Psoas muscle (tissue), 8 donors: ENCODE results near the gene LAMA5. TPM values are rescaled to one million over a fixed set of nuclear protein-coding genes. Genes with fewer than 3 reads are reported as not detected.
A peak's percentile ranks its signal among the peaks of the same experiment; 100 is the strongest.

Experiments
- ATAC-seq, 4 donors: fragments of 200-7000 bp; cut with Tn5 transposase; one replicate each; pipeline ENCODE4 v1.9.1; 2020; ENCODE audit warnings: moderate library complexity in 3 of 4, mild to moderate bottlenecking in 2 of 4
- DNase-seq, 2 donors: peaks; one replicate each; pipeline ENCODE4 v3.0.0-alpha.2; 2020
- H3K27ac ChIP-seq: fragments of 200-600 bp; one replicate; pipeline ENCODE4 v1.8.0; 2022
- H3K27me3 ChIP-seq, 3 donors: fragments of 200-600 bp in 1 of 3; one replicate each; pipeline versions ENCODE4 v1.6.1 to v1.8.0; 2013 to 2022; ENCODE audit warnings: low read length in 2 of 3, mild to moderate bottlenecking in 2 of 3, moderate library complexity in 1 of 3; ENCODE audit not compliant: insufficient read depth in 3 of 3
- H3K36me3 ChIP-seq, 2 donors: fragments of 200-600 bp in 1 of 2; one replicate each; pipeline versions ENCODE4 v1.6.1 to v1.8.0; 2013 to 2022; ENCODE audit warnings: low read depth in 1 of 2, mild to moderate bottlenecking in 1 of 2, moderate library complexity in 1 of 2; ENCODE audit not compliant: insufficient read depth in 1 of 2
- H3K4me1 ChIP-seq: fragments of 200-600 bp; one replicate; pipeline ENCODE4 v1.8.0; 2022
- H3K4me3 ChIP-seq: fragments of 200-600 bp; one replicate; pipeline ENCODE4 v1.8.0; 2022; ENCODE audit warnings: mild to moderate bottlenecking
- H3K9me3 ChIP-seq: fragments of 200-600 bp; one replicate; pipeline ENCODE4 v1.8.0; 2022
- WGBS, 3 donors: extraction: QIAGEN DNeasy Blood & Tissue Kit; methylation state at CpG; one replicate each; pipeline versions ENCODE4 v1.1.6 to v1.1.7; 2013; 5-methylcytosine and 5-hydroxymethylcytosine counted together
- intact Hi-C, 2 donors: fragments of 100-400 bp; cut with DNase I; formaldehyde crosslinking; loops; one replicate each; pipeline versions ENCODE4 v1.11.0 to v1.14.2; 2022
- polyA plus RNA-seq, 3 donors: library from polyadenylated mRNA; stranded (reverse); fragments of 200-250 nt; gene quantifications; one replicate each; pipeline ENCODE4 v1.2.3, GENCODE V29; 2013
- total RNA-seq, 4 donors: library from RNA; stranded (reverse); fragmentation: NEBNext Ultra II Directional in 2 of 4; extraction: Animal tissue kit (Norgen Biotek cat#: 25700) in 2 of 4; gene quantifications; one replicate each; pipeline versions ENCODE4 v1.2.1 to v1.2.4, GENCODE V29; 2021 to 2023
- TF ChIP-seq, protein P1 (sequence below): fragments of 200-600 bp; IDR thresholded peaks from one replicate; pipeline ENCODE4 v1.8.0; 2022; ENCODE audit warnings: antibody characterized with exemption
- donor health status: healthy with polysubstance abuse.
- donor health status: DM: no; HTN: no; CAD: no; lungs with moderate emphysema.
- donor health status: Bipolar disorder and iron deficiency.
- donor health status: healthy.
- donor health status: DM: yes; HTN: yes; CAD: no.
- donor health status: DM: no; HTN: no; CAD: no.
- donor health status: DM: no; HTN: no; CAD: no.
- donor health status: DM: yes; HTN: yes; CAD: no.

Gene LAMA5
- total and polyA plus RNA-seq, 7 donors = 14.4 to 74.6 (median 34.2) TPM

DNA sequence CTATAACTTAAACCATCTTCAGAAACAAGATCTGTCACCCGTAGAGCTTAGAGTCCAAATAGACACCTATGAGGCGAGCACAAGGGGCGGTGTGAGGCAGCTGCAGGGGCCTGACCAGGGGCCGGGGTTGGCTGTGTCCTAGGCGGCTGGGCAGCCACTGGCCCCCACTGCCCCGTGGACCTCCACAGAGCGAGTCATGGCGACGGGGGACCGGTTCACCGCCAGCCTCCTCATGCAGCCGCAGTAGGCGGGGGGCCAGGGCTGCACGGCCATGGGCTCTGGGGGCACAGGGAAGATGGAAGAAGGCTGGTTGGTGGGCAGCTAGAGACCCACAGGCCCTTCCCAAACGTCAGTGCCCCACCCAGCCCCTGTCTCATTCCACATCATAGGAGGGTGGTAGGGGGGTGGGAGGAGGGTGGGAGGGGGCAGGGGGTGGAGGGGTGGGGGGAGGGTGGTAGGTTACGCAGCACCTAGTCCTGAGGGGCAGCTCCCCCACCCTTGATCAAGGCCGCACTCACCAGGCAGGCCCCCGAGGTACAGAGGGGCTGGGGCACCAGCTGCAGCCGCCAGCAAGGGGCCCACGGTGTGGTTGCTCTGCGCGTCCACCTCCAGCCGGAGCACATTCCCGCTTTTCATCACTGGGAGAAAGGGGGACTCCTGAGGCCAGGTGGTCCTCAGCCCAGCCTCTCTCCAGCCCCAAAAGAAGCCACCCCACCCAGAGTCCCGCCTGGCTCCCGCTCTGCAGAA is 57.7 kb downstream of the LAMA5 start:
- ATAC-seq (no peak), DNase-seq (no peak)
- no peaks in the 10 kb centered on the region for H3K9me3 ChIP-seq
- H3K27me3 ChIP-seq = no peaks in the 10 kb centered on the region
- intact Hi-C loops = loop anchor here (5.0 to 10.0 kb wide), 2 partner anchors 63 to 185 kb away; no protein-coding TSS in a partner anchor
- no peak overlapping the region for H3K27ac ChIP-seq
- H3K36me3 ChIP-seq = peaks cover 3 to 88% of the 10 kb centered on the region in 2 donors
- H3K4me1 ChIP-seq = peaks cover 34% of the 10 kb centered on the region
- TF ChIP-seq, protein P1, sequence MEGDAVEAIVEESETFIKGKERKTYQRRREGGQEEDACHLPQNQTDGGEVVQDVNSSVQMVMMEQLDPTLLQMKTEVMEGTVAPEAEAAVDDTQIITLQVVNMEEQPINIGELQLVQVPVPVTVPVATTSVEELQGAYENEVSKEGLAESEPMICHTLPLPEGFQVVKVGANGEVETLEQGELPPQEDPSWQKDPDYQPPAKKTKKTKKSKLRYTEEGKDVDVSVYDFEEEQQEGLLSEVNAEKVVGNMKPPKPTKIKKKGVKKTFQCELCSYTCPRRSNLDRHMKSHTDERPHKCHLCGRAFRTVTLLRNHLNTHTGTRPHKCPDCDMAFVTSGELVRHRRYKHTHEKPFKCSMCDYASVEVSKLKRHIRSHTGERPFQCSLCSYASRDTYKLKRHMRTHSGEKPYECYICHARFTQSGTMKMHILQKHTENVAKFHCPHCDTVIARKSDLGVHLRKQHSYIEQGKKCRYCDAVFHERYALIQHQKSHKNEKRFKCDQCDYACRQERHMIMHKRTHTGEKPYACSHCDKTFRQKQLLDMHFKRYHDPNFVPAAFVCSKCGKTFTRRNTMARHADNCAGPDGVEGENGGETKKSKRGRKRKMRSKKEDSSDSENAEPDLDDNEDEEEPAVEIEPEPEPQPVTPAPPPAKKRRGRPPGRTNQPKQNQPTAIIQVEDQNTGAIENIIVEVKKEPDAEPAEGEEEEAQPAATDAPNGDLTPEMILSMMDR = no peak
- 86 to 88% (median 88%) methylated on average over 20 to 26 of the region's 26 CpGs for WGBS, 3 donors
- no peak overlapping the region for H3K4me3 ChIP-seq

DNA sequence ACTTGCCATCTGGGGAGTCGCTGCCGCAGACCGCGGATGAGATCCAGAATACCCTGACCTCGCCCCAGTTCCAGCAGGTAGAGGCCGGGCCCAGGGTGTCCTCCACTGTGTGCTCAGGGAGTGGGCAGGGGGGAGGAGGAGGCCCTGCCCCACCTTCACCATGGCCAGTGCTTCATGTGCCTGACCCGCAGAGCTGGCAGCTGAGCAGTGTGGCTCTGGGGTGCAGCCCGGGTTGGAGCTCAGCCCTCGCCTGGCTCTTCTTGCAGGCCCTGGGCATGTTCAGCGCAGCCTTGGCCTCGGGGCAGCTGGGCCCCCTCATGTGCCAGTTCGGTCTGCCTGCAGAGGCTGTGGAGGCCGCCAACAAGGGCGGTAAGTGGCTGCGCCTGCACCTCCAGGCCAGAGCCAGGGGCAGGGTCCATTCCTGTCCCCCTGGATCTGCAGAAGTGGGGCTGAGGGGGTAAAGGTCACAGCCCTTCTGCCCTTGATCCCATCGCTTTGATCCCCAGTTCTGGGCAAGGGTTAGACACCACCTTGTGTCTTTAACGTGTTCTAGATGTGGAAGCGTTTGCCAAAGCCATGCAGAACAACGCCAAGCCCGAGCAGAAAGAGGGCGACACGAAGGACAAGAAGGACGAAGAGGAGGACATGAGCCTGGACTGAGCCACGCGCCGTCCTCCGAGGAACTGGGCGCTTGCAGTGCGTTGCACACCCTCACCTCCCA is 58.9 kb downstream of the LAMA5 start:
- no peak overlapping the region for H3K27ac ChIP-seq
- peaks cover 3 to 92% of the 10 kb centered on the region in 2 donors for H3K36me3 ChIP-seq
- ATAC-seq (peak; percentile 9 to 47 (median 44)), DNase-seq (peak in 1 of 2 donors; percentile 77)
- TF ChIP-seq, protein P1 = no peak
- H3K9me3 ChIP-seq = no peaks in the 10 kb centered on the region
- intact Hi-C loops = loop anchor here (5.0 to 10.0 kb wide), 2 partner anchors 64 to 187 kb away; no protein-coding TSS in a partner anchor
- WGBS, 3 donors = 31 to 58% (median 31%) methylated on average over 29 of the region's 29 CpGs
- peaks cover 41% of the 10 kb centered on the region for H3K4me1 ChIP-seq
- H3K4me3 ChIP-seq = no peak overlapping the region
- no peaks in the 10 kb centered on the region for H3K27me3 ChIP-seq

DNA sequence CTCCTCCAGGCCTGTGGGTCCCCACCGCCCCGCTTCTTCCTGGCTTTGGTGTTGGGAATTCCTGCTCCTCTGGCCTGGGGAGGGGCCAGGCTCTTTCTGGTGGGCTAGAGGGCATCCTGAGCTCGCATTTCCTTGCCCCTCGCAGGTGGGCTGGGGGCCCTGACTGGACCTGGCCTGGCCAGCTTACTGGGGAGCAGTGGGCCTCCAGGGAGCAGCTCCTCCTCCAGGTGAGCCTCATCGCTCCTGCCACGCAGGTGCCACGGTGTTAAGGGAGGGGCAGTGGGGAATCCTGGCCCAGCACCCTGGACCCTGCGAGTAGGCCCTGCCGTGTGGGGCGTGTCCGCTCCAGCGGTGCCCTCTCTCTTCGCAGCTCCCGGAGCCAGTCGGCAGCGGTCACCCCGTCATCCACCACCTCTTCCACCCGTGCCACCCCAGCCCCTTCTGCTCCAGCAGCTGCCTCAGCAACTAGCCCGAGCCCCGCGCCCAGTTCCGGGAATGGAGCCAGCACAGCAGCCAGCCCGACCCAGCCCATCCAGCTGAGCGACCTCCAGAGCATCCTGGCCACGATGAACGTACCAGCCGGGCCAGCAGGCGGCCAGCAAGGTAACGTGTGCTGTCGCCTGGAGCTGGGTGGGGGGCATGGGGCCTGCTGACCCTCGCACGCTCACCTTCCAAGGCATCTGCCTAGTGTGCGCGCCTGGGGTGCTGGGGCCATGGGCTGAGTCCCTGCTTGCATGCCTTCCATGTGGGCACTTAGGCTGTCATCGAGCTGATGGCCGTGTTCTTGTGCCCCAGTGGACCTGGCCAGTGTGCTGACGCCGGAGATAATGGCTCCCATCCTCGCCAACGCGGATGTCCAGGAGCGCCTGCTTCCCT is 59.6 kb downstream of the LAMA5 start:
- peaks cover 41% of the 10 kb centered on the region for H3K4me1 ChIP-seq
- no peaks in the 10 kb centered on the region for H3K9me3 ChIP-seq
- WGBS, 3 donors = 51 to 64% (median 54%) methylated on average over 36 to 42 of the region's 42 CpGs
- no peaks in the 10 kb centered on the region for H3K27me3 ChIP-seq
- H3K36me3 ChIP-seq = peaks cover 3 to 84% of the 10 kb centered on the region in 2 donors
- H3K27ac ChIP-seq = no peak overlapping the region
- H3K4me3 ChIP-seq = no peak overlapping the region
- intact Hi-C loops = loop anchor here (5.0 to 10.0 kb wide), 2 partner anchors 65 to 187 kb away; no protein-coding TSS in a partner anchor
- ATAC-seq (no peak), DNase-seq (no peak)
- TF ChIP-seq, protein P1 = no peak

DNA sequence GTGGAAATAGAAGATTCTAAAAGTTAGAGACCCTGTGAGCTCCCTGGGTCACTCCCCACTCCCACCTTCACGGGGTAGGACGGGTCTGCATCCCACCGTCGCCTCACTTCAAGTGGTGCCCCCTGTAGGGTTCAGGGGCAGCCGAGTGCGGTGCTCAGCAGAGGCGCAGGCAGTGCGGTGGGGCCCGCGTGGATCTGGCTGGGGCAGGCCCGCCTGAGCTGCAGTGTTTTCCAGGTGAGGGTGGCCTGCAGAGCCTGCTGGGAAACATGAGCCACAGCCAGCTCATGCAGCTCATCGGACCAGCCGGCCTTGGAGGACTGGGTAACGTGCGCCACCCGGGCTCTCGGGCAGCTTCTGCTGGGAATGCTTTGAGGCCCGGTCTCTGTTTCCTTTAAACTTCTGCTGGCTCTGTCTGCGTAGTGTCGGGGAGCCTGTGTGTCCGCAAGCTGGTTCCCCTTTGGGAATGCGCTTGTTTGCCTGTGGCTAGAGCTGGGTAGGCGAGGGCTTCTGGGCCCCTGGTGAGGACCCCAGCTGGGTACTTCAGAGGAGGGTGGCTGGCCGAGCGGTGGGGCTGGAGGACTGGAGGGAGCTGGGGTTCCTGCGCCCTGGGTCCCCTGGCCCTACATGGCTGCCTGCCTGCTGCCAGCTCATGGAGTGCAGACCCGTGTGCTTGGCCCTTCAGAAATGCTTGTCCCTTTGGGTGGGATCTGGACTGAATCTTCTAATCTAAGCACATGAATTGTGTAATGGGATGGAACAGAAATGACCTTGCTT is 60.5 kb downstream of the LAMA5 start:
- ATAC-seq (no peak), DNase-seq (no peak)
- Histone ChIP-seq H3K27me3 (no peaks in the 10 kb centered on the region), H3K9me3 (no peaks in the 10 kb centered on the region), H3K4me3 (no peak overlapping the region), H3K27ac (no peak overlapping the region), H3K4me1 (peaks cover 41% of the 10 kb centered on the region), H3K36me3 (peaks cover 3 to 76% of the 10 kb centered on the region in 2 donors)
- 90 to 93% (median 92%) methylated on average over 27 of the region's 27 CpGs for WGBS, 3 donors
- TF ChIP-seq, protein P1 = no peak
- intact Hi-C loops = loop anchor here (5.0 to 10.0 kb wide), 2 partner anchors 66 to 188 kb away; no protein-coding TSS in a partner anchor
